WERI-Rb-1 (cell line): ENCODE results near the gene TAL2.

Experiments used
- DNase-seq: peaks from one replicate; pipeline ENCODE4 v3.0.0-alpha.2; 2020
- H3K27ac ChIP-seq: fragments of 250-450 bp; sonication (Bioruptor Pico); 2 replicates; pipeline ENCODE4 v1.5.1; 2020; ENCODE audit warnings: mild to moderate bottlenecking, moderate library complexity
- H3K27me3 ChIP-seq: fragments of 250-450 bp; sonication (Bioruptor Pico); 2 replicates; pipeline ENCODE4 v1.5.1; 2021; ENCODE audit warnings: mild to moderate bottlenecking, low read depth, moderate library complexity; ENCODE audit not compliant: insufficient read depth, severe bottlenecking
- H3K36me3 ChIP-seq: fragments of 250-450 bp; sonication (Bioruptor Pico); 2 replicates; pipeline ENCODE4 v1.5.1; 2020; ENCODE audit warnings: mild to moderate bottlenecking, moderate library complexity
- H3K4me3 ChIP-seq: 2 replicates; pipeline ENCODE4 v1.5.1; 2011; ENCODE audit warnings: low read depth, mild to moderate bottlenecking, control low read depth, low read length
- H3K9me3 ChIP-seq: fragments of 250-450 bp; sonication (Bioruptor Pico); 2 replicates; pipeline ENCODE4 v1.5.1; 2021; ENCODE audit warnings: mild to moderate bottlenecking, moderate library complexity; ENCODE audit not compliant: severe bottlenecking
- TF ChIP-seq, protein P1 (sequence below): IDR thresholded peaks from 2 replicates; pipeline ENCODE4 v1.5.1; 2011; ENCODE audit warnings: low read depth, mild to moderate bottlenecking, control low read depth, inconsistent platforms, low read length

Gene TAL2

DNA sequence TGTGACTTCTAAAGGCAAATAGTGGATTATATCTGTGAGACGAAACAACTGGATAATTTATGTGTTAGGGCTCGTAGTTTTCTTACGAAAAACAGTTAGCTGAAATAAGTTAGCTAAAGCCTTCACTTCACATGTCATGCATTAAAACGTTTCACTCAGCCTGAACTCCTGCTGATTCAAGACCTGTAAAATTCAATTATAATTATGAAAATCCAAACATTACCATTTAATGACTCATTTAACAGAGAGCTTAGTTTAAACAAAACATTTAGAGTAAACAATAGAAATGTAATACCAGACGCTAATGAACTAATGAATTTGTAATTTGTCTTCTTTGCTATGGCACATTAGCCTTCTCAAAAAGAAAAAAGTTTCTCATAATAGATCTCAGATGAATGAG lies 1.7 kb downstream of the TAL2 start:
- H3K27ac ChIP-seq = no peak overlapping the region
- no peaks in the 10 kb centered on the region for H3K27me3 ChIP-seq
- no peak overlapping the region for H3K4me3 ChIP-seq
- no peak for DNase-seq
- H3K36me3 ChIP-seq = peaks cover 12% of the 10 kb centered on the region
- H3K9me3 ChIP-seq = no peaks in the 10 kb centered on the region
- TF ChIP-seq, protein P1, sequence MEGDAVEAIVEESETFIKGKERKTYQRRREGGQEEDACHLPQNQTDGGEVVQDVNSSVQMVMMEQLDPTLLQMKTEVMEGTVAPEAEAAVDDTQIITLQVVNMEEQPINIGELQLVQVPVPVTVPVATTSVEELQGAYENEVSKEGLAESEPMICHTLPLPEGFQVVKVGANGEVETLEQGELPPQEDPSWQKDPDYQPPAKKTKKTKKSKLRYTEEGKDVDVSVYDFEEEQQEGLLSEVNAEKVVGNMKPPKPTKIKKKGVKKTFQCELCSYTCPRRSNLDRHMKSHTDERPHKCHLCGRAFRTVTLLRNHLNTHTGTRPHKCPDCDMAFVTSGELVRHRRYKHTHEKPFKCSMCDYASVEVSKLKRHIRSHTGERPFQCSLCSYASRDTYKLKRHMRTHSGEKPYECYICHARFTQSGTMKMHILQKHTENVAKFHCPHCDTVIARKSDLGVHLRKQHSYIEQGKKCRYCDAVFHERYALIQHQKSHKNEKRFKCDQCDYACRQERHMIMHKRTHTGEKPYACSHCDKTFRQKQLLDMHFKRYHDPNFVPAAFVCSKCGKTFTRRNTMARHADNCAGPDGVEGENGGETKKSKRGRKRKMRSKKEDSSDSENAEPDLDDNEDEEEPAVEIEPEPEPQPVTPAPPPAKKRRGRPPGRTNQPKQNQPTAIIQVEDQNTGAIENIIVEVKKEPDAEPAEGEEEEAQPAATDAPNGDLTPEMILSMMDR = no peak

DNA sequence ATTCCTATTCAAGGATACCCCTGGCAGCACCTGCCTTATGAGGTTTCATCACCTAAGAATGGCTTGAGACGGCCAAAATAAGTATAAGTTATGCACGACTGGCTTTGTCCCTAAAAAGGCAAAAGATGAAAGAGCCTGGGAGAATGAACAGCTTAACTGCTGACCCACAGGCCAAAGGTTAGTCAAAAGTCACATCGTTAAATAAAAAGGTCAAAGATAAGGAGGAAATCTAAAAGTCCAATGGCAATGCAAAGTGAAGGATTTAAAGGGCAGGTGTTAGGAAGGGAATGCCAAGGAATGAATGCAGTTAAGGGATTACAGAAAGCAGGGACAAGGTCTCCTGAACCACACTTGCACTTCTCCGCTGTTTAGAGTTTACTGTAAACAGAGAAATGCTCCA lies 5.6 kb downstream of the TAL2 start:
- no peaks in the 10 kb centered on the region for H3K9me3 ChIP-seq
- H3K27me3 ChIP-seq = no peaks in the 10 kb centered on the region
- peaks cover 6% of the 10 kb centered on the region; the same call in 1 of the 2 replicates for H3K36me3 ChIP-seq
- no peak for DNase-seq
- TF ChIP-seq, protein P1 = no peak
- no peak overlapping the region for H3K27ac ChIP-seq
- no peak overlapping the region for H3K4me3 ChIP-seq

DNA sequence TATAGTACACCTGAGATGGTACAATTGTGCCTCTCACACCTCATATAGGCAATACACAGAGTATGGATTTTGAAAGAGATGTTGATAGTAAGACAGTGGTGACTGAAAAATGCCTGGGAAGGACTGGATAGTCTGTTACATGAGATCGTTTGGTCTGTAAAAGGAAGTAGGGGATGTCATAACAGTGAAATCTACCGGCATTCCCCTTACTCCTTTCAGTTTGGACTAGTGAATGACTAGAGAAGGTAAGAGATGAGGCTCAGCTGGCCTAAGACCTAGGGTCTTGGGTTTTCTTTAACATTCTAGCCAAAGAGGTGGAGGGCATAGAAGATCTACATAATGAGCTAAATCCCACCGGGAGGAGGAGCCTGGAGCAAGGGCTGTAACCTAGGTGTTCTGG lies 8.1 kb downstream of the TAL2 start:
- H3K27ac ChIP-seq = no peak overlapping the region
- TF ChIP-seq, protein P1 = no peak
- peaks cover 3% of the 10 kb centered on the region; the same call in 1 of the 2 replicates for H3K36me3 ChIP-seq
- no peaks in the 10 kb centered on the region for H3K27me3 ChIP-seq
- DNase-seq = no peak
- H3K4me3 ChIP-seq = no peak overlapping the region
- no peaks in the 10 kb centered on the region for H3K9me3 ChIP-seq

DNA sequence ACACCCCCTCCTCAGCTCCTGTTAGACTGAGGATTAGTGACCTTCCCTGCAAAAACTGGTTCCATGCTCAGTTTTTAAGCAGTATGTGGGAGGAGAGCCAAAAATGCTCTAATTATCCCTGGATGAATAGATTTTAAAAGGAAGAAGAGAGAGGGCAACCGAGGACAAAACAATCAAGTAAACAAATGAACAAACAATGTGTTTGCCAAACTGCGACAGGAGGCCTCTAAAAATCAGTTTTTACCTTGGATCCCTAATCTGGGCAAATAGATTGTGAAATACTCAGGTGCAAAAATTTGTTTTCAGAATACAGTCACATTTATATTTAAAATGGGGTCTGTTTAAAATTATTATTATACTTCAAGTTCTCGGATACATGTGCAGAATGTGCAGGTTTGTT lies 8.5 kb downstream of the TAL2 start:
- H3K36me3 ChIP-seq = no peaks in the 10 kb centered on the region; the same call in 1 of the 2 replicates
- no peak overlapping the region for H3K27ac ChIP-seq
- no peaks in the 10 kb centered on the region for H3K9me3 ChIP-seq
- no peaks in the 10 kb centered on the region for H3K27me3 ChIP-seq
- H3K4me3 ChIP-seq = no peak overlapping the region
- DNase-seq = no peak
- TF ChIP-seq, protein P1 = no peak

DNA sequence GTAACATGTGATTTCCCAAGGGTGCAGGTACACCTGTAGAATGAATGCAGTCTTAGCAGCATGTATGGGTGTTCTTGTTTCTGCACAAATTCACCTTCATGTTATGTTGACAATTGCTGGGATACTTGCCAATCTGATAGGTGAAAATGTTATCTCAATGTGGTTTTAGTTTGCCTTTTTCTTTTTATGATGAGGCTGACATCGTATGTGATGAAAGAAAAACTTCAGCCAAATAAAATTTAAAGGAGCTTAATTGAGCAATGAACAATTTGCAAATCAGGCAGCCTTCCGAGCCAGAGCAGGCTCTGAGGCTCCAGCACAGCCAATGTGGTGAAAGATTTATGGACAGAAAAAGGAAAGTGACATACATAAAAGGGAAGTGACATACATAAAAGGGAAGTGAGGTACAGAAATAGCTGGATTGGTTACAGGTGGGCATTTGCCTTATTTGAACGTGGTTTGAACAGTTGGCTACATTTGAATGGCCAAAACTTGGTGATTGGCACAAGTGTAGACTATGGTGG lies 10.5 kb downstream of the TAL2 start:
- no peak for DNase-seq
- Histone ChIP-seq H3K27me3 (no peaks in the 10 kb centered on the region), H3K27ac (no peak overlapping the region), H3K4me3 (no peak overlapping the region), H3K36me3 (no peaks in the 10 kb centered on the region), H3K9me3 (no peaks in the 10 kb centered on the region)
- TF ChIP-seq, protein P1 = no peak

DNA sequence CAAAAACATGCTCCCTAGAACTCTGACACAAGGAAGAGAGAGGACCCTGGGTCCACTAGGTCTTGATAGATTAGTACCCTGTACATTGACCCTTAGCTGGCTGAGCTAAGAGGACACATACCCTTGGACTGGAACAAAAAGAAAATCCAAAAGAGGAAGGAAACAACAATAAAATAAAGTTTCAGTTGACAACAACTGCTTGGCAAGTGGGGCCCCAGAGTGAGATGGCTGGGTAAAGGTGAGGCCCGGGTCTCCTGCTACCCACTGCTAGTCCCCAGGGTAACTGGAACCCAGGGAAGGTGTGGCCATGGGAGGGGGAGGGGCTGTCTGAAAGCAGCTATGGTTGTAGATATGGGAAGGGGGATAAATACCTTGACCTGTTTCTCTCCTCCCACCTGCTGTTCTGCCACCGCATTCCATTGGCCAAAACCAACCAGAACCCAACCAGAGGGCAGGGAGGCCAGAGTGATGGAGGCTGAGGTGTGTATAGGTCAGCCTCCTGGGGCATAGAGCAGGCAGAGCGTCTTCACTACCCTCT lies 11.7 kb downstream of the TAL2 start:
- no peaks in the 10 kb centered on the region for H3K27me3 ChIP-seq
- H3K27ac ChIP-seq = no peak overlapping the region
- H3K9me3 ChIP-seq = no peaks in the 10 kb centered on the region
- no peak overlapping the region for H3K4me3 ChIP-seq
- H3K36me3 ChIP-seq = no peaks in the 10 kb centered on the region
- no peak for DNase-seq
- TF ChIP-seq, protein P1 = no peak
